Hepatic stellate cell (primary cell): ENCODE measurements around the gene ATP6V0A1.
"Not testable (repeated sequence)": the region's sequence is repeated elsewhere in the genome, so short reads cannot be mapped to it uniquely, and the experiment has no call there.

Experiments
- DNase-seq: peaks from one replicate; pipeline ENCODE4 v3.0.0; 2011; ENCODE audit warnings: low spot score

Gene ATP6V0A1

GRCh38 chr17:42438600-42439567 is 19.8 kb upstream of the ATP6V0A1 start:
- no peak for DNase-seq

- DNase-seq = no peak
Observed at GRCh38 chr17:42441371-42442195, 17.1 kb upstream of the ATP6V0A1 start.

GRCh38 chr17:42442196-42442565 is 16.5 kb upstream of the ATP6V0A1 start:
- no peak for DNase-seq

GRCh38 chr17:42449176-42449575 is 9.5 kb upstream of the ATP6V0A1 start:
- not testable (repeated sequence) for DNase-seq

GRCh38 chr17:42449838-42450237 is 8.8 kb upstream of the ATP6V0A1 start:
- not testable (repeated sequence) for DNase-seq

- not testable (repeated sequence) for DNase-seq
Observed at GRCh38 chr17:42451270-42451669, 7.4 kb upstream of the ATP6V0A1 start.

- DNase-seq = no peak
Observed at GRCh38 chr17:42453439-42453838, 5.2 kb upstream of the ATP6V0A1 start.

- DNase-seq = not testable (repeated sequence)
Observed at GRCh38 chr17:42454987-42455386, 3.7 kb upstream of the ATP6V0A1 start.

- DNase-seq = peak; percentile 66
Observed at GRCh38 chr17:42456223-42457106, 2.2 kb upstream of the ATP6V0A1 start.

- DNase-seq = no peak
Observed at GRCh38 chr17:42457107-42457792, 1.4 kb upstream of the ATP6V0A1 start.

- DNase-seq = peak; percentile 50
Observed at GRCh38 chr17:42459256-42459800, 650 bp downstream of the ATP6V0A1 start.

GRCh38 chr17:42459801-42460281 is 1.2 kb downstream of the ATP6V0A1 start:
- DNase-seq = peak; percentile 69

GRCh38 chr17:42460371-42460770 is 1.7 kb downstream of the ATP6V0A1 start:
- no peak for DNase-seq

- DNase-seq = no peak
Observed at GRCh38 chr17:42463976-42464400, 5.3 kb downstream of the ATP6V0A1 start.

- DNase-seq = no peak
Observed at GRCh38 chr17:42467889-42468288, 9.2 kb downstream of the ATP6V0A1 start.

- DNase-seq = no peak
Observed at GRCh38 chr17:42472709-42473521, 14.2 kb downstream of the ATP6V0A1 start.

- DNase-seq = no peak
Observed at GRCh38 chr17:42474276-42474675, 15.6 kb downstream of the ATP6V0A1 start.

GRCh38 chr17:42475121-42475520 is 16.4 kb downstream of the ATP6V0A1 start:
- no peak for DNase-seq

- DNase-seq = no peak
Observed at GRCh38 chr17:42475835-42476234, 17.2 kb downstream of the ATP6V0A1 start.

GRCh38 chr17:42476411-42476810 is 17.7 kb downstream of the ATP6V0A1 start:
- no peak for DNase-seq
